ENCODE data around the gene CPA2.

DNA sequence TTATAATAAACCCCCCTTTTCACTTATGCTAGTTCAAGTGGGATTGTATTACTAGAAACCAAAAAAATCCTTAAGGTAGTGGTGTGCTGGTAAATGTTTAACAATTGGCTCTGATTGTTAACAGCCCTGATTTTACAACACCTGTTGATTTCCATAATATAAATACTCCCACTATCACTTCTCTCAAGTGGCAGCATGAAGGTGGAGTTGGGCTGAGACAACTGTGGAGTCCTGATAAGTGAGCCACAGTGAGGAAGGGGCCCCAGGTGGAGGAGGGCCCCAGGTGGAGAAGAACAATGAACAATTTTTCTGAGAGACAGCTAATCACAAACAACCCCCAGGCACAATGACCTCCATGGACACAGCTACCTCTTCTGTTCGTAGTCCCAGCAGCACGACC lies 32.6 kb upstream of the CPA2 start:
- TF ChIP-seq EZH2phosphoT487 (IDR thresholded peaks at IDR 0.05), result no peak
- TF ChIP-seq, protein P1, sequence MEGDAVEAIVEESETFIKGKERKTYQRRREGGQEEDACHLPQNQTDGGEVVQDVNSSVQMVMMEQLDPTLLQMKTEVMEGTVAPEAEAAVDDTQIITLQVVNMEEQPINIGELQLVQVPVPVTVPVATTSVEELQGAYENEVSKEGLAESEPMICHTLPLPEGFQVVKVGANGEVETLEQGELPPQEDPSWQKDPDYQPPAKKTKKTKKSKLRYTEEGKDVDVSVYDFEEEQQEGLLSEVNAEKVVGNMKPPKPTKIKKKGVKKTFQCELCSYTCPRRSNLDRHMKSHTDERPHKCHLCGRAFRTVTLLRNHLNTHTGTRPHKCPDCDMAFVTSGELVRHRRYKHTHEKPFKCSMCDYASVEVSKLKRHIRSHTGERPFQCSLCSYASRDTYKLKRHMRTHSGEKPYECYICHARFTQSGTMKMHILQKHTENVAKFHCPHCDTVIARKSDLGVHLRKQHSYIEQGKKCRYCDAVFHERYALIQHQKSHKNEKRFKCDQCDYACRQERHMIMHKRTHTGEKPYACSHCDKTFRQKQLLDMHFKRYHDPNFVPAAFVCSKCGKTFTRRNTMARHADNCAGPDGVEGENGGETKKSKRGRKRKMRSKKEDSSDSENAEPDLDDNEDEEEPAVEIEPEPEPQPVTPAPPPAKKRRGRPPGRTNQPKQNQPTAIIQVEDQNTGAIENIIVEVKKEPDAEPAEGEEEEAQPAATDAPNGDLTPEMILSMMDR (IDR thresholded peaks at IDR 0.05), result no peak
